HG03025 (cell line): ENCODE measurements around the gene RHO.
"Not testable (repeated sequence)": the region's sequence is repeated elsewhere in the genome, so short reads cannot be mapped to it uniquely, and the experiment has no call there.

Experiments
- ATAC-seq: cut with Tn5 transposase; IDR thresholded peaks from one replicate; pipeline ENCODE4 v1.9.1; 2021; ENCODE audit warnings: mild to moderate bottlenecking, moderate library complexity; ENCODE audit not compliant: unreplicated experiment, low FRiP score

The RHO gene

GRCh38 chr3:129540776-129541516 lies 12.5 kb downstream of the RHO start:
- no peak for ATAC-seq

- ATAC-seq, result no peak
Observed at GRCh38 chr3:129542747-129543146, 14.3 kb downstream of the RHO start.

DNA sequence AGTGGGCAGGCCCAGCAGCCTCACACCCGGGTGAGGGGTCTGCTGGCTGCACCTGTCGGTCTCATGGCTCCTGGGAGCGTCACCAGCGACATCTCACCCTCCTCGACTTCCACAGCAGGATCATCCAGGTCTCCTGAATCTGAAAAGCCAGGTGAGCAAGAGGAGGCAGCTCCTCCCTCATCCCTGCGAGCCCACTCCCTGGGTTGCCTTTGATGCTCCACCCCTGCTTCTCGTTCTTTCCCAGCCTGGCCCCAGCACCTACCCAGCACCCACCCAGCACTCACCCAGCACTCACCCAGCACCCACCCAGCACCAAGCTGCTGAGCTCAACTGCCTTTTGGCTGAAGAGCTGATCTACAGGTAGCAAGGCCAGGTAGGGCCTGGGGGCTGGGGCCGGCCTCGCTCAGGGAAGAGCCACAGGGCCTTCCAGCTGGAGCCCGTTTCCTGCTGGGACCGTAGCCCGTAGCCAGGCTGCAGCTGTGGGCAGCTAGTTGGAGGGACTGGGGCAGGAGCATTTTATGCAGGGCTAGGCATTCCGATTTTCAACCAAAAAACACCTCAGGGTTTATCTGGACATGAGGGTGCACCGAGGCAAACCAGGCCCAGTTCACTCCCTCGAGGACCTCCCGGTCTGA lies 14.8 kb downstream of the RHO start, which contains the start of gene H1-8:
H1-8 (plus strand) TSS at position 20 of the 635 bp plus-strand sequence; CDS start at position 64, 44 bp downstream.
- no peak for ATAC-seq

- ATAC-seq, result no peak
Observed at GRCh38 chr3:129543999-129544398, 15.6 kb downstream of the RHO start.

- not testable (repeated sequence) for ATAC-seq
Observed at GRCh38 chr3:129545951-129546350, 17.5 kb downstream of the RHO start.

DNA sequence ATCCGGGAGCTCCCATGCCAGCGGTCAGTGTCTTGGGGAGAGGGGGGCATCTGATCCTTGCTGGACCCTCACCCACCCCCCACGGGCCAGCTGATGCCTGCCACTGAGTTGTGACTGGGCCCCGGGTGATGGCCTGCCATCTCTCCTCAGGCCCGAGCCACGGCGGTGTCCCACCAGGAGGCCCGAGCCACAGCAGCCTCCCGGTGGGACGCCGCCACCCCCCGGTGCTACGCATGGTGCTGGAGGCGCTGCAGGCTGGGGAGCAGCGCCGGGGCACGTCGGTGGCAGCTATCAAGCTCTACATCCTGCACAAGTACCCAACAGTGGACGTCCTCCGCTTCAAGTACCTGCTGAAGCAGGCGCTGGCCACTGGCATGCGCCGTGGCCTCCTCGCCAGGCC lies 18.8 kb downstream of the RHO start:
- ATAC-seq, result no peak

DNA sequence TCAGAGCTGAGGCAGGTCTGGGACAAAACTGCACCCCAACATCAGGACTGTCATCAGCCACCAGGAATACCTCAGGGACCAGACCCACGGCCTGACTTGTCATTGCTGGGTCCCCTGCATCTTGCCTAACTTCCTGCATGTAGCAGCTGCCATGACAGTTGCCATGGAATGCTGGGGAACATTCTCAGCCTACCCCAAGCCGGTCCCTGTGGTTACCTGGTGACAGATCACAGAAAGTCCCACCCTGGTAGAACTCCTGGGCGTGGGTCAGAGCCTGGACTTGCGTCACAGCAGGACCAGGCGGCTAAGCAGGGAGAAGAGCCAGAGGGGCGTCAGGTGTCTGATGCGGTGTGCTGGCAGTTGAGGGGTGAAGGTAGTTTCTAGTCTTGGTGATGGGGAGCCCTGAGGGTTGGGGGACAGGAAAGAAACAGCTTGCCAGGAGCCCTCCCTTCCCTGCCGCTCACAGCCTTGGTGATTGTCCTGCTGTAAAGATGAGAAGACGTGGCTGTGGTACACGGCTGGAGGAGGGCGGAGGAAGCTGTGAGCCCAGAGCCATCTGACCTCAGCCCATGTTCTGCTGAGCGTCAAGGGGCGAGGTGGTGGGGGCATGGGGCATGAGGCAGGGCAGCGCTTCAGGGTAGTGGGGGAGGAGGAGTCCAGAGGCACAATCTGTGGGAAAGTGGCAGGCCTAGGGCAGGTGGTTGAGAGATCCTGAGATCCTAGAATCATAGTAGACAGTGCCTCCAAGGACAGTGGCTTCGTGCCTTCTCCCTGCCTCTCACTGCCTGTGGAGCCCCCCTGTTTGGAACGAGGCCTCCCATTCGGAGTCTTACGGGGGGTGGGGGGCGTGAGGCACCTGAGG lies 19.9 kb downstream of the RHO start:
- no peak for ATAC-seq

DNA sequence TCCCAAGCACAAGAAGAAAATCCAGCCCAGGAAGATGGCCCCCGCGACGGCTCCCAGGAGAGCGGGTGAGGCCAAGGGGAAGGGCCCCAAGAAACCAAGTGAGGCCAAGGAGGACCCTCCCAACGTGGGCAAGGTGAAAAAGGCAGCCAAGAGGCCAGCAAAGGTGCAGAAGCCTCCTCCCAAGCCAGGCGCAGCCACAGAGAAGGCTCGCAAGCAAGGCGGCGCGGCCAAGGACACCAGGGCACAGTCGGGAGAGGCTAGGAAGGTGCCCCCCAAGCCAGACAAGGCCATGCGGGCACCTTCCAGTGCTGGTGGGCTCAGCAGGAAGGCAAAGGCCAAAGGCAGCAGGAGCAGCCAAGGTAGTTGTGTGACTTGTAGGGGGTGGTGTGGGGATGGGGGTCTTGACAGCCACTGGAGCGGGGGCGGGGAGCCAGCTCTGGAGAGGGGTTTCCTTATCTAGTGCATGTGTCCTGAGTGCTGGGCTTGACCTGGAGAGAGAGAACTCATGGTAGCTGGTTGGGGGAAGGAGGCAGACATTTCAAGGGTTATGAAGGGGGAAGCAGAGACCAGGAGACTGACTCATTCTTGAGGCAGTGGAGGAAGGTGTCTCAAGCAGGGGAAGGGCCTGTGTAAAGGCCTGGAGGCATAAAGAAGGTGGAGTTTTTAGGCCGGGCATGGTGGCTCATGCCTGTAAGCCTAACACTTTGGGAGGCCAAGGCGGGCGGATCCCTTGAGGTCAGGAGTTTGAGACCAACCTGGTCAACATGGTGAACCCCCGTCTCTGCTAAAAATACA lies 20.8 kb downstream of the RHO start:
- ATAC-seq, result no peak

DNA sequence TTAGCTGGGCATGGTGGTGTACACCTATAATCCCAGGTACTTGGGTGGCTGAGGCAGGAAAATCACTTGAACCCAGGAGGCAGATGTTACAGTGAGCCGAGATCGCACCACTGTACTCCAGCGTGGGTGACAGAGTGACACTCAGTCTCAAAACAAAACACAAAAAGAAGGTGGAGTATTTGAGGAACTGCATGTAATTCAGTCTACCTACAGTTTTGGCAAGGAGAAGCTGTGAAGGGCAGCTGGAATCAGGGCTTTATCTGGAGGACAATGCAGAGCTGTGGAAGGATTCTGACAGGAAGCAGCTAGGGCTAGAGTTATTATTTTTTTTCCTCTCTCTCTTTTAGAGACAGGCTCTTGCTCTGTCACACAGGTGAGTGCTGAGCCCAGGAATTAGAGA lies 21.4 kb downstream of the RHO start:
- no peak for ATAC-seq

GRCh38 chr3:129552287-129553050 lies 24.0 kb downstream of the RHO start:
- ATAC-seq, result no peak

DNA sequence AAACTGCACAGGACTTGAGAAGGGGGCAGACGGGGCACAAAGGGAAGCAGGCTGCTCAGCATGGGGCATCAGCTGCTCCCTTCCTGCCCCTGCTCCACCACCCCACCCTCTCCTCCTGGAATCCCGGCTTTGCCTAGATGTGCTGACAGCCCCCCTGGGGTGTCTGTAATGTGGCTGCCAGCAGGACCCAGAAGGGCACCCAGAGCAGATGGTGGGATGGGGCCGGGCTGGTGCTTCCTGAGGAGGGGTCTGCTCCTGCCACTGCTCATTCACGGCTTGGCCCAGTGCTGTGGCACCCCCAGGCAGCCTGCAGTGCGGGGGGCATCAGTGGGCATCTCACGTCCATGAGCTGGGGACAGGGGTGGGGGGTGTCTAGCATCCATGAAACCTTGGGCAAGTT lies 24.7 kb downstream of the RHO start:
- ATAC-seq, result no peak

DNA sequence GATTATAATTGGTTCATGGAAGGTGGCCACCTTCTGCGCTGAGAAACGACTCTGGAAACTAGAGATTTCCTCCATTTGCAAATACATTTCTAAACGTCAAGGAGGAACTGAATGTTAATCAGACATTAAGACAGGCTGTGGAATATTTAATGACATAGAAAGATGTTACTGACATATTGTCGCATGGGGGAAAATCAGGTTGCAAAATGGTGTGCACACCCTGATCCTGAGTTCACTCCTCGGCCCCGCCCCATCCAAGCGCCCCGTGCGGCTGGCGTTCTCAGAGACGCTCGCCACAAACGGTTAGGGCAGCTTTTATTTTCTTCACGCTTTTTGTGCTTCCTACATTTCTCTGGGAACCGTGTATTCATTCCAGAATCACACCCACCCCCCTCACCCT lies 25.3 kb downstream of the RHO start:
- ATAC-seq, result no peak

DNA sequence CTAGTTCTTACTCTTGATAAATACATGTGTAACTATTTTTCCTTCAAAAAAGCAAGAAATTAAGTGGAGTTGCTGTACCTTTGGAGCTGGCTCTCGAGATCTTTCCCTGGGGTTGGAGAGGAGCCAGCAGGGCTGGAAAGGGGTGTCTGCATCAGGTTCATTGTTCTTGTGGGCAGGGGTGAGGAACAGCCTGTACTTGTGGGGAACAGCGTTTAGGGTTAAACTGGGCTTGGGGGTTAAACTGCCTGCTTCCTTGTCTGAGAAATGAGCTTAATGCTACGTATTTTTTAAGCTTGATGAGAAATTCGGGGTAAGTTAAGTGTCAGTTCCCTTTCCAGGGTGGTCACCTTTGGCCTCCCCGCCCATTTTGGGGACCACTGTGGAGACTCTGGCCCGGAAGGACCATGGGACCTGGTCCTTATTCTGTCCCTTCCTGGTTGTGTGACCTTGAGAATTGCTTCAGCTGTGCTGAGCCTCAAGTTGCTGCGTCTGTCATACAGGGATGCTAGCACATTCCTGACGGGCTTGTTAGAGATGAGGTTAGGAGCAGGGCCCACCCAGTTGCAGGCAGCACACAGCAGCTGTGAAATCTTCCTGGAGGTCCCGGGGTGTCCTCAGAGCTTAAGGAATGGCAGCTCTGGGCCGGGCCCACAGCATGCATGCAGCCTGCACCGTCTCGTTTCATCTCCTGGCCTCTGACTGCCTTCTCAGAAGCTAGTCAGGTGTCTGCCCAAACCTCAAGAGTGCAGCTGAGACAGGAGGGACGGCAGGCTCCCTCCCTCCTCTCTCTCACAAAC lies 26.1 kb downstream of the RHO start:
- ATAC-seq, result no peak

DNA sequence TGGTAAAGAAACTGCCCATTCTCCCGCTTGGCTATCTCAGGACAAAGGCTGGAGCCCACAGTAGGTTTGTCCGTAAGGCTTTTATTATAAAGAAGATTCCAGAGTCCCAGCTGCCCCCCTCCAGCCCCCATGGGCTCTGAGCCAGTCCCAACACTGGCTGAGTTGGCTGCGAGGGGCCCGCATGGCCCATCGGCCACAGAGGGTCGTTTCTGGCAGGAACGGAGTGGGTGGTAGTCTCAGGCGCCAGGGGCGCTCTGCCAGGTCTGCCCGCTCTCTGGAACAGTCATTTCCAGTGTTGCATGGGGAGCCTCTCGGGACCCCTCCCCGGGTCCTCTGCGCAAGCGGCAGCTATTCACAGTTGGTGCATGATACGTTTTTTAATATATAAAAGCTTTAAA lies 26.7 kb downstream of the RHO start:
- ATAC-seq, result no peak

GRCh38 chr3:129555616-129556357 lies 27.3 kb downstream of the RHO start:
- no peak for ATAC-seq

DNA sequence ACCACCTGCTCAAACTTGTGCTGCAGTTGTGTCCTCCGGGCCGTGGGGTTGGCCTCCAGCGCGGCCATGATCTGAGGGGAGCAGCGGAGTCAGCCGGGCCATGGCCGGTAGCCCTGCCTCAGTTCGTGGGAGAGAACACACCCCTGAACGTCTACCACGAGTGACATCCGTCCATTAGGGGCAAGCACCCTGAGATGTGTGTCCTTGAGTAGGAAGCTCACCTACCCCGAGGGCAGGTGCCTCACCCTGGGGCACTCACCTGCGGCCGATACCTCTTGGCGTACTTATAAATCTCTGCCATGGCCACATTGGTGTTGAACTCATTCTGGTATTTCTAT lies 27.9 kb downstream of the RHO start:
- ATAC-seq, result no peak

- ATAC-seq, result no peak
Observed at GRCh38 chr3:129556890-129557547, 28.6 kb downstream of the RHO start.

GRCh38 chr3:129557548-129557894 lies 29.1 kb downstream of the RHO start:
- ATAC-seq, result no peak
